ENCODE results near the gene DLGAP1. TPM values are rescaled to one million over a fixed set of nuclear protein-coding genes. Genes with fewer than 3 reads are reported as not detected.

The DLGAP1 gene
- total and polyA plus RNA-seq, 2 of the 13 experiments (the other 11 are each of a cell fraction or from before 2014, with no cell fraction given) = 0.01 TPM; not detected in 1

DNA sequence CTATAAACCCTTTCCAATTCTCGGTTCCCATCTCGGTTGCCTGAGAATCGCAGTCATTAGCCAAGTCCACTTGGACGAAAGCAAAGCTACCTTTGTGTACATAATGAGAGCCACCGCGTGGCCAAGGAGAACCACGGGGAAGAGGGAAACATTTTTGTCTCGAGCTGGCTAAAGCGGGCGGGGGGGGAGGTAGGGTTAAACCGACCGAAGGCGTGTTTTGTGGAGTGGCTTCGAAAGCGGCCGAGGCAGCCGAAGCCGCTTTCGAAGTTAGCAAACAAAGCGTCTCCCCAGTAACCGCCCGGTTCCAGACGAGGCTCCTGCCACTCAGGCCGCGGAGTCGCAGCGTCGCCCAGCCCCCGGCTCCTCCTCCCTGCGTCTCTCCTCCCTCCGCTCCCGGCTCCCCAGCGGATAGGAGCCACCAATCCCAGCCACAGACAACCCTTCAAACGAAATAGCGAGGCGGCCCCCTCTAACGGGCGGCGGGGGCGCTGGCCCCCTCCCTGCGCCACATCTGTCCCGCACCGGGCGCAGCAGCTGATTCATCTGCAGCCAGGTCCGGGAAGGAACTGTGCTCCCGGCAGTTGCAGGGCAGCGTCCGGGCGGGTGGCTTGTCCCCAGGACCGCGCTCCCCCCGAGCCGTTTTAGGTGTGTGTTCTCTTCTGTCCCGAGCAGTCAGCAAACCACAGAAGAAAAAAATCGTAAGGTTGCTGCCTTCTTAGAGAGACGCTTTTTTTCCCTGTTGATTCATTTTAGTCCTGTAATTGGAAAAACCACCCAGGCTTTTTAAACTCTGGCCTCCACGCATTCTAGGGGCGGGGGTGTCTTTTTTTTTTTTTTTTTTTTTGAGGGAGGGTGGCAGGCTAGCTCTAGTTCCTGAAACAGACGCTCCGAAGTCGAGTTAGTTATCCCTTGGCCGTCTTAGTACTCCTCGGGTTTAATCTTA is 1006.9 kb downstream of the DLGAP1 start (continued):
- TF ChIP-seq DMTF1 (CRISPR knock-in tag; IDR thresholded peaks at IDR 0.05) = no peak
- no peak for TF ChIP-seq SP1 (IDR thresholded peaks at IDR 0.05)
- 0 out of 2 replicates have a peak, but pooled peaks have one; percentile 14 for TF ChIP-seq SP1 (CRISPR knock-in tag; IDR thresholded peaks at IDR 0.05)
- peak; percentile 66; the same call in 1 of the 2 replicates for TF ChIP-seq RFXAP (CRISPR knock-in tag; IDR thresholded peaks at IDR 0.05; ENCODE audit: borderline replicate concordance)
- TF ChIP-seq ELF1 (CRISPR knock-in tag; IDR thresholded peaks at IDR 0.05) = peak; percentile 53
- peak; percentile 58; the same call in 1 of the 2 replicates for TF ChIP-seq RFX1 (IDR thresholded peaks at IDR 0.05)
- no peak for TF ChIP-seq PLRG1 (conservative IDR thresholded peaks at IDR 0.05)
- TF ChIP-seq CHD2 (IDR thresholded peaks at IDR 0.05; ENCODE audit: low read depth, low read length) = no peak
- TF ChIP-seq SPEN (CRISPR knock-in tag; IDR thresholded peaks at IDR 0.05; ENCODE audit: low read depth) = peak; percentile 21; the same call in 1 of the 2 replicates
- TF ChIP-seq ZZZ3 (CRISPR knock-in tag; IDR thresholded peaks at IDR 0.05; ENCODE audit: borderline replicate concordance) = no peak
- peak; percentile 90 for TF ChIP-seq SALL2 (CRISPR knock-in tag; IDR thresholded peaks at IDR 0.05)
- TF ChIP-seq, protein P1, sequence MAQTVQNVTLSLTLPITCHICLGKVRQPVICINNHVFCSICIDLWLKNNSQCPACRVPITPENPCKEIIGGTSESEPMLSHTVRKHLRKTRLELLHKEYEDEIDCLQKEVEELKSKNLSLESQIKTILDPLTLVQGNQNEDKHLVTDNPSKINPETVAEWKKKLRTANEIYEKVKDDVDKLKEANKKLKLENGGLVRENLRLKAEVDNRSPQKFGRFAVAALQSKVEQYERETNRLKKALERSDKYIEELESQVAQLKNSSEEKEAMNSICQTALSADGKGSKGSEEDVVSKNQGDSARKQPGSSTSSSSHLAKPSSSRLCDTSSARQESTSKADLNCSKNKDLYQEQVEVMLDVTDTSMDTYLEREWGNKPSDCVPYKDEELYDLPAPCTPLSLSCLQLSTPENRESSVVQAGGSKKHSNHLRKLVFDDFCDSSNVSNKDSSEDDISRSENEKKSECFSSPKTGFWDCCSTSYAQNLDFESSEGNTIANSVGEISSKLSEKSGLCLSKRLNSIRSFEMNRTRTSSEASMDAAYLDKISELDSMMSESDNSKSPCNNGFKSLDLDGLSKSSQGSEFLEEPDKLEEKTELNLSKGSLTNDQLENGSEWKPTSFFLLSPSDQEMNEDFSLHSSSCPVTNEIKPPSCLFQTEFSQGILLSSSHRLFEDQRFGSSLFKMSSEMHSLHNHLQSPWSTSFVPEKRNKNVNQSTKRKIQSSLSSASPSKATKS (CRISPR knock-in tag; IDR thresholded peaks at IDR 0.05) = 0 out of 2 replicates have a peak, but pooled peaks have one; percentile 46
- 0 out of 2 replicates have a peak, but pooled peaks have one; percentile 53 for TF ChIP-seq ZNF768 (CRISPR knock-in tag; IDR thresholded peaks at IDR 0.05)
- peak; percentile 85 for TF ChIP-seq ZNF589 (CRISPR knock-in tag; conservative IDR thresholded peaks at IDR 0.05)
- TF ChIP-seq, protein P2, sequence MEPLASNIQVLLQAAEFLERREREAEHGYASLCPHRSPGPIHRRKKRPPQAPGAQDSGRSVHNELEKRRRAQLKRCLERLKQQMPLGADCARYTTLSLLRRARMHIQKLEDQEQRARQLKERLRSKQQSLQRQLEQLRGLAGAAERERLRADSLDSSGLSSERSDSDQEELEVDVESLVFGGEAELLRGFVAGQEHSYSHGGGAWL (CRISPR knock-in tag; IDR thresholded peaks at IDR 0.05) = peak; percentile 68
- peak; percentile 87 for TF ChIP-seq MEF2D (CRISPR knock-in tag; IDR thresholded peaks at IDR 0.05)
- TF ChIP-seq SMAD3 (CRISPR knock-in tag; IDR thresholded peaks at IDR 0.05) = peak; percentile 73; the same call in 1 of the 2 replicates
- TF ChIP-seq, protein P3, sequence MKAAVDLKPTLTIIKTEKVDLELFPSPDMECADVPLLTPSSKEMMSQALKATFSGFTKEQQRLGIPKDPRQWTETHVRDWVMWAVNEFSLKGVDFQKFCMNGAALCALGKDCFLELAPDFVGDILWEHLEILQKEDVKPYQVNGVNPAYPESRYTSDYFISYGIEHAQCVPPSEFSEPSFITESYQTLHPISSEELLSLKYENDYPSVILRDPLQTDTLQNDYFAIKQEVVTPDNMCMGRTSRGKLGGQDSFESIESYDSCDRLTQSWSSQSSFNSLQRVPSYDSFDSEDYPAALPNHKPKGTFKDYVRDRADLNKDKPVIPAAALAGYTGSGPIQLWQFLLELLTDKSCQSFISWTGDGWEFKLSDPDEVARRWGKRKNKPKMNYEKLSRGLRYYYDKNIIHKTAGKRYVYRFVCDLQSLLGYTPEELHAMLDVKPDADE (CRISPR knock-in tag; IDR thresholded peaks at IDR 0.05) = peak; percentile 48; the same call in 1 of the 2 replicates
- peak; percentile 68 for TF ChIP-seq PAXIP1 (CRISPR knock-in tag; conservative IDR thresholded peaks at IDR 0.05)

Measured in HepG2 (cell line).